ENCODE measurements around the gene PPIF. TPM values are rescaled to one million over a fixed set of nuclear protein-coding genes. Genes with fewer than 3 reads are reported as not detected.

The PPIF gene
- total RNA-seq, 1 donor from 2014 or later: 146 TPM

- intact Hi-C loops (cut with DNase I): no loop called here
- no peak for ATAC-seq (ENCODE audit: poor library complexity)
- peak; percentile 27 for DNase-seq
Measured at GRCh38 chr10:79311581-79312407, 35.5 kb upstream of the PPIF start.

GRCh38 chr10:79312601-79313187 is 34.6 kb upstream of the PPIF start:
- intact Hi-C loops (cut with DNase I): no loop called here
- DNase-seq: peak; percentile 25
- ATAC-seq (ENCODE audit: poor library complexity): no peak

GRCh38 chr10:79313320-79313719 is 33.9 kb upstream of the PPIF start:
- no peak for ATAC-seq (ENCODE audit: poor library complexity)
- intact Hi-C loops (cut with DNase I): no loop called here
- peak; percentile 22 for DNase-seq

- ATAC-seq (ENCODE audit: poor library complexity): no peak
- intact Hi-C loops (cut with DNase I): no loop called here
Measured at GRCh38 chr10:79313911-79314439, 33.3 kb upstream of the PPIF start.

GRCh38 chr10:79314761-79315601 is 32.3 kb upstream of the PPIF start:
- ATAC-seq (ENCODE audit: poor library complexity): no peak

More at GRCh38 chr10:79313911-79314439, 33.3 kb upstream of the PPIF start:
- DNase-seq: peak; percentile 33

GRCh38 chr10:79315602-79315920 is 31.7 kb upstream of the PPIF start:
- intact Hi-C loops (cut with DNase I): no loop called here
- ATAC-seq (ENCODE audit: poor library complexity): no peak
- DNase-seq: peak; percentile 15

More at GRCh38 chr10:79314761-79315601, 32.3 kb upstream of the PPIF start:
- intact Hi-C loops (cut with DNase I): no loop called here
- DNase-seq: peak; percentile 36

GRCh38 chr10:79316671-79317431 is 30.4 kb upstream of the PPIF start:
- intact Hi-C loops (cut with DNase I): no loop called here
- peak; percentile 19 for ATAC-seq (ENCODE audit: poor library complexity)
- DNase-seq: peak; percentile 29

- no peak for ATAC-seq (ENCODE audit: poor library complexity)
Measured at GRCh38 chr10:79318369-79318768, 28.9 kb upstream of the PPIF start.

GRCh38 chr10:79319115-79319771 is 28.0 kb upstream of the PPIF start:
- ATAC-seq (ENCODE audit: poor library complexity): no peak
- intact Hi-C loops (cut with DNase I): no loop called here
- DNase-seq: peak; percentile 10

More at GRCh38 chr10:79318369-79318768, 28.9 kb upstream of the PPIF start:
- DNase-seq: peak; percentile 21
- intact Hi-C loops (cut with DNase I): no loop called here

GRCh38 chr10:79320316-79320715 is 27.0 kb upstream of the PPIF start:
- no peak for DNase-seq
- ATAC-seq (ENCODE audit: poor library complexity): no peak
- intact Hi-C loops (cut with DNase I): no loop called here

- peak; percentile 11 for DNase-seq
- no peak for ATAC-seq (ENCODE audit: poor library complexity)
- intact Hi-C loops (cut with DNase I): no loop called here
Measured at GRCh38 chr10:79320820-79321493, 26.3 kb upstream of the PPIF start.

- ATAC-seq (ENCODE audit: poor library complexity): no peak
- intact Hi-C loops (cut with DNase I): no loop called here
- peak; percentile 16 for DNase-seq
Measured at GRCh38 chr10:79321494-79321882, 25.8 kb upstream of the PPIF start.

- no peak for DNase-seq
- ATAC-seq (ENCODE audit: poor library complexity): no peak
- intact Hi-C loops (cut with DNase I): no loop called here
Measured at GRCh38 chr10:79321951-79322350, 25.3 kb upstream of the PPIF start.

- peak; percentile 35 for ATAC-seq (ENCODE audit: poor library complexity)
- DNase-seq: peak; percentile 77
- intact Hi-C loops (cut with DNase I): no loop called here
Measured at GRCh38 chr10:79322616-79323543, 24.4 kb upstream of the PPIF start.

- intact Hi-C loops (cut with DNase I): no loop called here
- ATAC-seq (ENCODE audit: poor library complexity) (no peak), DNase-seq (no peak)
Measured at GRCh38 chr10:79323602-79324001, 23.7 kb upstream of the PPIF start.

GRCh38 chr10:79324032-79324695 is 23.1 kb upstream of the PPIF start:
- peak; percentile 8 for DNase-seq
- intact Hi-C loops (cut with DNase I): no loop called here
- no peak for ATAC-seq (ENCODE audit: poor library complexity)

Measured in Right ventricle myocardium superior (tissue), 1 donor.